Cardiac ventricle fibroblast (primary cell): ENCODE measurements around the gene UNC13B. TPM values are rescaled to one million over a fixed set of nuclear protein-coding genes. Genes with fewer than 3 reads are reported as not detected.

ENCODE experiments used
- total RNA-seq: library from RNA; depleted of rRNA; stranded (reverse); fragments of >200 nt; gene quantifications from 2 replicates; pipeline ENCODE4 v1.2.3, GENCODE V29; 2015

UNC13B gene
- total RNA-seq: 15.1 and 16.8 TPM in 2 replicates

GRCh38 chr9:35161713-35162604 is at the start of gene UNC13B:
UNC13B (plus strand) TSS chr9:35162009; CDS start chr9:35162284, 275 bp downstream.

GRCh38 chr9:35115680-35116538 is 45.9 kb upstream of the UNC13B start, which contains the start of gene ATOSB:
ATOSB (minus strand) TSS chr9:35115862; CDS start chr9:35108274, 7,588 bp downstream.

Other genes with a start within 250 kb of the UNC13B start
- 0.05 and 0.06 TPM in 2 replicates for gene PHF24, start 203.7 kb upstream of the UNC13B start, total RNA-seq
- 8.4 and 10.0 TPM in 2 replicates for gene DNAJB5, start 172.3 kb upstream of the UNC13B start, total RNA-seq
- gene VCP, start 89.4 kb upstream of the UNC13B start, total RNA-seq: 189 and 191 TPM in 2 replicates
- 9.1 and 9.5 TPM in 2 replicates for gene FANCG, start 82.1 kb upstream of the UNC13B start, total RNA-seq
- gene PIGO, start 65.4 kb upstream of the UNC13B start, total RNA-seq: 10.8 and 11.3 TPM in 2 replicates
- gene STOML2, start 58.9 kb upstream of the UNC13B start, total RNA-seq: 78.0 and 105 TPM in 2 replicates
- 11.9 and 12.5 TPM in 2 replicates for gene ATOSB, start 46.1 kb upstream of the UNC13B start, total RNA-seq